Peyer's patch (tissue), 4 donors: ENCODE measurements around the gene OR51B4.

ENCODE experiments used
- CTCF ChIP-seq, 6 experiments: fragments of 450-650 bp in 4 of 6; fragments of 200-600 bp in 2 of 6; sonication (generic) in 1 of 6; IDR thresholded peaks; one replicate each; pipeline ENCODE4 v1.5.1; 2017 to 2019; ENCODE audit warnings: antibody characterized with exemption in 6 of 6, mild to moderate bottlenecking in 3 of 6, moderate library complexity in 1 of 6
- POLR2A ChIP-seq, 2 donors: fragments of 450-650 bp; IDR thresholded peaks; one replicate each; pipeline ENCODE4 v1.5.1; 2017; ENCODE audit warnings: antibody characterized with exemption in 2 of 2, mild to moderate bottlenecking in 2 of 2, moderate library complexity in 2 of 2

- TF ChIP-seq CTCF (IDR thresholded peaks at IDR 0.05) (no peak), POLR2A (IDR thresholded peaks at IDR 0.05) (no peak)
These were observed 20.1 kb downstream of the OR51B4 start for GRCh38 chr11:5281596-5281995.
